Right lobe of liver (tissue), 6 donors: Measurements from ENCODE around the gene PHACTR2. TPM values are rescaled to one million over a fixed set of nuclear protein-coding genes. Genes with fewer than 3 reads are reported as not detected.
A peak's percentile ranks its signal among the peaks of the same experiment; 100 is the strongest.

Experiments used
- ATAC-seq, 4 donors: fragments of 200-7000 bp; cut with Tn5 transposase; one replicate each; pipeline ENCODE4 v1.9.1; 2020; ENCODE audit warnings: mild to moderate bottlenecking in 4 of 4, moderate library complexity in 4 of 4
- DNase-seq, 3 donors: peaks; one replicate each; pipeline ENCODE4 v3.0.0-alpha.2; 2020
- H3K27ac ChIP-seq, 3 donors: fragments of 200-600 bp; one replicate each; pipeline ENCODE4 v1.8.0; 2022
- H3K27me3 ChIP-seq, 2 donors: fragments of 200-600 bp; one replicate each; pipeline ENCODE4 v1.8.0; 2022
- H3K36me3 ChIP-seq, 4 donors: fragments of 200-600 bp; sonication (generic) in 1 of 4; one replicate each; pipeline versions ENCODE4 v1.5.1 to v1.8.0; 2017 to 2022; ENCODE audit warnings: control low read depth in 1 of 4
- H3K4me1 ChIP-seq, 4 donors: fragments of 200-600 bp; sonication (generic) in 1 of 4; one replicate each; pipeline versions ENCODE4 v1.5.1 to v1.8.0; 2017 to 2022; ENCODE audit warnings: control low read depth in 1 of 4
- H3K4me3 ChIP-seq, 3 donors: fragments of 200-600 bp; one replicate each; pipeline ENCODE4 v1.8.0; 2022
- H3K9me3 ChIP-seq, 4 donors: fragments of 200-600 bp; sonication (generic) in 1 of 4; one replicate each; pipeline versions ENCODE4 v1.5.1 to v1.8.0; 2017 to 2022; ENCODE audit warnings: control low read depth in 1 of 4
- POLR2A ChIP-seq: fragments of 450-650 bp; IDR thresholded peaks from one replicate; pipeline ENCODE4 v1.6.1; 2017; ENCODE audit warnings: antibody characterized with exemption, mild to moderate bottlenecking
- WGBS: methylation state at CpG from one replicate; pipeline ENCODE4 v1.1.6; 2018; ENCODE audit warnings: low coverage, low lambda C conversion rate; ENCODE audit not compliant: insufficient coverage; ENCODE audit errors: missing lambda C conversion rate; 5-methylcytosine and 5-hydroxymethylcytosine counted together
- intact Hi-C, 2 donors: fragments of 100-400 bp; cut with DNase I; formaldehyde crosslinking; loops; one replicate each; pipeline versions ENCODE4 v1.11.2 to v1.14.1; 2022
- total RNA-seq, 6 experiments: library from RNA; depleted of rRNA in 2 of 6; stranded (reverse); fragments of >200 nt in 2 of 6; fragmentation: NEBNext Ultra II Directional in 3 of 6; extraction: Animal tissue kit (Norgen Biotek cat#: 25700) in 3 of 6; gene quantifications; one replicate each; pipeline versions ENCODE4 v1.1.0 to v1.2.4, GENCODE V29; 2016 to 2023
- TF ChIP-seq, protein P1 (sequence below), 4 donors: fragments of 200-600 bp in 3 of 4; fragments of 450-650 bp in 1 of 4; IDR thresholded peaks; one replicate each; pipeline versions ENCODE4 v1.5.1 to v1.8.0; 2016 to 2022; ENCODE audit warnings: antibody characterized with exemption in 4 of 4, mild to moderate bottlenecking in 2 of 4
- donor health status: DM: no; HTN: yes; CAD: no.
- donor health status: DM: no; HTN: no; CAD: no.
- donor health status: DM: no; HTN: no; CAD: no.
- donor health status: DM: no; HTN: yes; CAD: no.
- donor health status: DM: no; HTN: yes; CAD: no.

Gene PHACTR2
- total RNA-seq, 6 experiments from 2014 or later, result 14.0 to 62.7 (median 20.9) TPM

DNA sequence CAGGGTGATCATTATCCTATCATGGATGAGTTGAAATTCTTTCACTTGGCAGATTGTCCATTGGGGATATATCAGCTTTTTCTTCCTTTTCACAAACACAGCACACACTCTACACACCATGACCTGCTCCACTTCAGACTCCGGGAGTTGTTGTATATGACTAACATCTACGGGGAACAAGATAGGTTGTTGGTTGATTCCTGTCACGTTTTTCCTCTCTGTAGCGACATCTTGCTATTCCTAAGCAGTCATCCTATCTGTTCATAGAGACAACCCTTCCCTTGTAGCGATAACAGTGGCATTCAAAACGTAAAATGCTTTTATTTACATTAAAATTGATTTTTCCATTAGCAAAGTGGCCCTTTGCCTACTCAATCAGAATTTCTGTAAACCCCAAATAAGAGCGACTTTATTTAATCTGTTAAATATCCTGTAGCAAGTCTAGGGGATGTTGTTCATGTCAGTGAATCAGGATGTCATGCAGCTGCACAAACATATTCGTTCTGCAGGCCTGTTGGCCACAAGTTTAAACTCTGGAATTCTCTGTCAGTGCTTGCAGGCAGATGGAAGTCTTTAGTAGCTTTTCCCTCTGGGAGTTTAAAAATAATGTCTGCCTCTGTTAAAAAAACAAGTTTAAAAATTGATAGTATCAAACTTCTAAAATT is 23.1 kb downstream of the PHACTR2 start:
- H3K4me1 ChIP-seq, result peaks cover 0 to 28% (median 4%) of the 10 kb centered on the region in 4 donors
- H3K36me3 ChIP-seq, result no peaks in the 10 kb centered on the region
- intact Hi-C loops, result no loop called here
- H3K27me3 ChIP-seq, result no peaks in the 10 kb centered on the region
- H3K9me3 ChIP-seq, result no peaks in the 10 kb centered on the region
- DNase-seq, result no peak
- H3K4me3 ChIP-seq, result no peak overlapping the region
- ATAC-seq, result peak in 3 of 4 donors; percentile 17 to 46 (median 28)
- WGBS, result 31% methylated on average over 8 of the region's 8 CpGs
- no peak overlapping the region for H3K27ac ChIP-seq
- TF ChIP-seq, protein P1, sequence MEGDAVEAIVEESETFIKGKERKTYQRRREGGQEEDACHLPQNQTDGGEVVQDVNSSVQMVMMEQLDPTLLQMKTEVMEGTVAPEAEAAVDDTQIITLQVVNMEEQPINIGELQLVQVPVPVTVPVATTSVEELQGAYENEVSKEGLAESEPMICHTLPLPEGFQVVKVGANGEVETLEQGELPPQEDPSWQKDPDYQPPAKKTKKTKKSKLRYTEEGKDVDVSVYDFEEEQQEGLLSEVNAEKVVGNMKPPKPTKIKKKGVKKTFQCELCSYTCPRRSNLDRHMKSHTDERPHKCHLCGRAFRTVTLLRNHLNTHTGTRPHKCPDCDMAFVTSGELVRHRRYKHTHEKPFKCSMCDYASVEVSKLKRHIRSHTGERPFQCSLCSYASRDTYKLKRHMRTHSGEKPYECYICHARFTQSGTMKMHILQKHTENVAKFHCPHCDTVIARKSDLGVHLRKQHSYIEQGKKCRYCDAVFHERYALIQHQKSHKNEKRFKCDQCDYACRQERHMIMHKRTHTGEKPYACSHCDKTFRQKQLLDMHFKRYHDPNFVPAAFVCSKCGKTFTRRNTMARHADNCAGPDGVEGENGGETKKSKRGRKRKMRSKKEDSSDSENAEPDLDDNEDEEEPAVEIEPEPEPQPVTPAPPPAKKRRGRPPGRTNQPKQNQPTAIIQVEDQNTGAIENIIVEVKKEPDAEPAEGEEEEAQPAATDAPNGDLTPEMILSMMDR (IDR thresholded peaks at IDR 0.05), result no peak
- no peak for TF ChIP-seq POLR2A

GRCh38 chr6:143701349-143702234 is 23.8 kb downstream of the PHACTR2 start:
- ATAC-seq, result no peak
- TF ChIP-seq POLR2A, result no peak
- TF ChIP-seq, protein P1 (IDR thresholded peaks at IDR 0.05), result no peak

GRCh38 chr6:143705569-143705968 is 27.8 kb downstream of the PHACTR2 start:
- H3K27ac ChIP-seq, result no peak overlapping the region
- ATAC-seq, result no peak
- no peaks in the 10 kb centered on the region for H3K36me3 ChIP-seq
- H3K27me3 ChIP-seq, result no peaks in the 10 kb centered on the region
- TF ChIP-seq, protein P1 (IDR thresholded peaks at IDR 0.05), result no peak
- TF ChIP-seq POLR2A, result no peak
- peaks cover 0 to 7% (median 0%) of the 10 kb centered on the region in 4 donors for H3K4me1 ChIP-seq
- no peaks in the 10 kb centered on the region for H3K9me3 ChIP-seq
- no peak for DNase-seq
- WGBS, result 83% methylated on average over 3 of the region's 3 CpGs
- intact Hi-C loops, result no loop called here
- H3K4me3 ChIP-seq, result no peak overlapping the region

More at GRCh38 chr6:143701349-143702234, 23.8 kb downstream of the PHACTR2 start:
- DNase-seq, result no peak
- Histone ChIP-seq H3K27ac (no peak overlapping the region), H3K4me1 (peaks cover 0 to 21% (median 2%) of the 10 kb centered on the region in 4 donors), H3K4me3 (no peak overlapping the region), H3K36me3 (no peaks in the 10 kb centered on the region), H3K9me3 (no peaks in the 10 kb centered on the region), H3K27me3 (no peaks in the 10 kb centered on the region)
- intact Hi-C loops, result no loop called here
- 70% methylated on average over 6 of the region's 6 CpGs for WGBS

DNA sequence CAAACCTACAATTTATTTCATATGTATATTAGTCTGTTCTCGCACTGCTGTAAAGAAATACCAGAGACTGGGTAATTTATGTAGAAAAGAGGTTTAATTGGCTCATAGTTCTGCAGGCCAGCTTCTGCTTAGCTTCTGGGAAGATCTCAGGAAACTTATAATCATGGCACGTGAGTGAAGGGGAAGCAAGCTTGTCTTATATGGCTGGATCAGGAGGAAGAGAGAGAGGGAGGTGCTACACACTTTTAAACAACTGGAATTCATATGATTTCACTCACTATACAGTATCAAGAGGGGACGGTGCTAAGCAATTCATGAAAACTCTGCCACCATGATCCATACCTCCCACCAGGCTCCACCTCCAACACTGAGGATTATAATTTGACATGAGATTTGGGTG is 29.9 kb downstream of the PHACTR2 start:
- TF ChIP-seq POLR2A, result no peak
- TF ChIP-seq, protein P1 (IDR thresholded peaks at IDR 0.05), result no peak
- intact Hi-C loops, result no loop called here
- WGBS, result 63% methylated on average over 3 of the region's 3 CpGs
- ATAC-seq (peak; percentile 31 to 74 (median 62)), DNase-seq (no peak)
- no peaks in the 10 kb centered on the region for H3K36me3 ChIP-seq
- H3K27ac ChIP-seq, result no peak overlapping the region
- H3K4me3 ChIP-seq, result no peak overlapping the region
- H3K4me1 ChIP-seq, result no peaks in the 10 kb centered on the region
- no peaks in the 10 kb centered on the region for H3K9me3 ChIP-seq
- H3K27me3 ChIP-seq, result no peaks in the 10 kb centered on the region
